ENCODE results near the gene GNB1L.

DNA sequence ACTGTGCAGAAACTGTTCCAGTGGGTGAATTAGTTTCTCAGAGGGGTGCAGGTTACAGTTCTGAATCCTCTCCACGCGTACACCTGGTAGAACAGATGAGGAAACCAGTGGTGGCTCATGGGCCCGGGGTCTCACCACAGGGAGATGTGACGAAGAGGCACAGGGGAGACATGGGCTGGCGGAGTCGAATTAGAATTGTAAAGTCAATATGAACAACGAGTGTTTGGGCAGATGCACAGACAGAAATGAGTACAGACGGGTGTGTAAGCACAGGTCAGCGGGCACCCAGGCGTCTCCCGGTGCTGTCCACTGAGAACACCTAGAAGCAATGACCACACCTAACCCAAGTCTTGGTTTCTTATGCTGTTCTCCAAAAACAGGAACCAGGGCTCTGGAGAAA is 41.8 kb downstream of the GNB1L start:
- TF ChIP-seq, protein P1, sequence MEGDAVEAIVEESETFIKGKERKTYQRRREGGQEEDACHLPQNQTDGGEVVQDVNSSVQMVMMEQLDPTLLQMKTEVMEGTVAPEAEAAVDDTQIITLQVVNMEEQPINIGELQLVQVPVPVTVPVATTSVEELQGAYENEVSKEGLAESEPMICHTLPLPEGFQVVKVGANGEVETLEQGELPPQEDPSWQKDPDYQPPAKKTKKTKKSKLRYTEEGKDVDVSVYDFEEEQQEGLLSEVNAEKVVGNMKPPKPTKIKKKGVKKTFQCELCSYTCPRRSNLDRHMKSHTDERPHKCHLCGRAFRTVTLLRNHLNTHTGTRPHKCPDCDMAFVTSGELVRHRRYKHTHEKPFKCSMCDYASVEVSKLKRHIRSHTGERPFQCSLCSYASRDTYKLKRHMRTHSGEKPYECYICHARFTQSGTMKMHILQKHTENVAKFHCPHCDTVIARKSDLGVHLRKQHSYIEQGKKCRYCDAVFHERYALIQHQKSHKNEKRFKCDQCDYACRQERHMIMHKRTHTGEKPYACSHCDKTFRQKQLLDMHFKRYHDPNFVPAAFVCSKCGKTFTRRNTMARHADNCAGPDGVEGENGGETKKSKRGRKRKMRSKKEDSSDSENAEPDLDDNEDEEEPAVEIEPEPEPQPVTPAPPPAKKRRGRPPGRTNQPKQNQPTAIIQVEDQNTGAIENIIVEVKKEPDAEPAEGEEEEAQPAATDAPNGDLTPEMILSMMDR (IDR thresholded peaks at IDR 0.05): no peak
- no peak for TF ChIP-seq POLR2A (IDR thresholded peaks at IDR 0.05)
